ENCODE measurements around the gene C10orf143.
"Not testable (repeated sequence)": the region's sequence is repeated elsewhere in the genome, so short reads cannot be mapped to it uniquely, and the experiment has no call there.

C10orf143 gene

DNA sequence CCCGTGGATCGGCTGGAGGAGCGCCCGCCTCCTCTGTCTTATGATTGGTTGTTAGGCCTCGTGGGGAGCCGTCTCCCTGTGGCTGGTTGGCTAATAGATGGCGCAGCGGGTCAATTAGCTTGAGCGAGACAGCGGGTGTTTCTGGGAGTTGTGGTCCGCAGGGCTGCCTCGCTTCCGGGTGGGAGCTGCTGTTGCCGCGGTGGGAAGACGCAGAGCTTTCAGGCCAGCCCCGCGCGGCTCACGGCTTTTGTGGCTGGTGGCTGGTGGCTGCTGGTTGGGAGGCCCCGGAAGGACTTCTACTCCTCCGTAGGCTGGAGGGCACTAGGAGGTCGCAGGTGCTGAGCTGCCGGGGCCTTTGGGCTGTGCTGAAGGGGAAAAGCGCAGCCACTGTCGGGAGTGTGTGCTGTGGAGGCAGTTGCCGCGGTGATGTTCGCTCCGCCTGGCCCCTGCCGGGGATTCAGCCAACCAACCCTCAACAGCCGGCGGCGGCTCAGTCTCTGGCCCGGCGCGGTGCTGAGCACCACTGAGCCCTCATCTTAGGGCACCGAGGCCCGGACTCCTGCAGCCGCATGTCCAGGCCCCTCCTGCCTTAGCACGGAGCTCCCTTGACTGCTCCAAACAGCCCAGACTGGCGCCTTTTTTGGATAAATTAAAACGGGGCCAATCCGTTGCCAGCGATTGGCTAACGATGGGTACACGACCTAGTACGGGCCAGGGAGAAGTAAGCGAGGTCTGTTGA, 652 bp upstream of the C10orf143 start:
- peak; percentile 97 for DNase-seq

DNA sequence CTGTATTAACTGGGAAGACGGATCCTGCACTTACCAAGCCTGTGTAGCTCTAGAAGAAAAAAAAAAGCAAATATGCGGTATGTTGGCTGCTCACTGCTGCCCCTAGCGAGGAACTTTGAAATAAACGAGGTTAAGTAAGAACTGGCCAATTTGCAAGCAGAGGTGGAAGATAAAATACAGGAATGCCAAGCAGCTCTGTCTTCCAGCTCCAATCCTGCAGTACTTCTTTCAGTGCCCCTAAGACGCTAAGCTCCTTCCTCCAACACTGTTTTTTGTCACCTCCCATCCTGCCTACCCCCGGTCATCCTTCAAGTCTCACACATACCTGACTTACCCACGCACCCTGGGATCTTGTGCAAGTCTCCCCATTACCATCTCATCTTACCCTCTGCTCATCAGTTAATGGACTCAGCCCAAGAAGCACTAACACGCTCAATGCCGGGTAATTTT, 809 bp downstream of the C10orf143 start:
- peak; percentile 80 for DNase-seq

DNA sequence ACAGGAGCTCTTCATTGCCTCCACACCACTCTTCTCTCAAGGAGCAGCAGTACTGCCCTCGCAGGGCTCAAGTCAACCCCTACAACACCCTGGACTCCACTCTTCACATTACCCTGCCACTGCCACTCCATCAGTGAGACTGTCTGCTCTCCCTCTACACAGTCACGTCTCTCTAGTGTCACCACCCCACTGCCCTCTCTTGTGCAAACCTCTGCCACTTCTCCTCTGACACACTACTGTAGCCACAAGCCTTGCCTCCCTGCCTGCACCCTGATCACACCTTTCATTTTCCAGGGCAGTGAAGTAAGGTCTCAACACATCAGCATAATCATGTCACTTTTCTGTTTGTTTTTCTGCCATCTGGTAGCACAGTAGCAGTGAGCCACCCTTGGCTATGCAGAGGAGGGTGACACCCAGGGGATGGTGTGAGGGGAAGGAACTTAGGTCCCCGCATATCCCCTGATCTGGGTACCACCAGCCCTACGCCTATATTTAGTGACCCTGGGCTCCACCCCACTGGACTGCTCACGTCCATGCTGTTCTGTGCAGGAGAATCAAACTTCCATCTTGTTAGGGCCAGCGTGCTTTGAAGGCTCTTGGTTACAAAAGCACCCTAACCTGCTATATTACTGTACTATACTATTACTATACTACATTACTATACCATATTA, 1.6 kb downstream of the C10orf143 start:
- no peak for DNase-seq

DNA sequence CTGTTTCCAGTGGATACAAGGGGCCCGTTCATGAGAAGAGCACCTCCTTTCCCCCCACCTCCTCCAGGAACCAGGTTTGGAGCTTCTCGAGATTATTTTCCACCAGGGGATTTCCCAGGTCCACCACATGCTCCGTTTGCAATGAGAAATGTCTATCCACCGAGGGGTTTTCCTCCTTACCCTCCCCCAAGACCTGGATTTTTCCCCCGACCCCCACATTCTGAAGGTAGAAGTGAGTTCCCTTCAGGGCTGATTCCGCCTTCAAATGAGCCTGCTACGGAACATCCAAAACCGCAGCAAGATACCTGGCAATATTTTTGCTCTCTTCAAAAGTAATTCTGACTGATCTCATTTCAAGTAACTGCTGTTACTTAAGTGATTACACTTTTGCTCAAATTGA, 2.5 kb downstream of the C10orf143 start:
- DNase-seq = not testable (repeated sequence)

DNA sequence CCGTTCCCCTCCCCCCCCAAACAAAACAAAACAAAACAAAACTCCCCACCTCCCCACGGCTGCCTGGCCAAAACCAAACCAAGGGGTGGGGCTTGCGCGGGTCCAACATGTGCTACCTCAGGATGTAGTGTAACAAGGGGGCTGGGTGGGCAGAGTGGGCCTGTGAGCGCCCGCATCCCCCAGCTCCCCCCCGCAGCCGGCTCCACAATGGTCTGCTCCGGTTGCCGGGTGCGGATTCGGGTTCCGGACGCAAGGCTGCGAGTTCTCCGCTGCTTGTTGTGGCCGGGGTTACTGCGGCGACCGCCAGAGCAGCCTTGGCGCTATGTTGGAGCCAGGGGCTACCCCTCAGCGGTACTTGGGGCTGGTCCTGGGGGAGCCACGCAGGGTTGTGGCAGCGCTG, 4.9 kb downstream of the C10orf143 start:
- no peak for DNase-seq

DNA sequence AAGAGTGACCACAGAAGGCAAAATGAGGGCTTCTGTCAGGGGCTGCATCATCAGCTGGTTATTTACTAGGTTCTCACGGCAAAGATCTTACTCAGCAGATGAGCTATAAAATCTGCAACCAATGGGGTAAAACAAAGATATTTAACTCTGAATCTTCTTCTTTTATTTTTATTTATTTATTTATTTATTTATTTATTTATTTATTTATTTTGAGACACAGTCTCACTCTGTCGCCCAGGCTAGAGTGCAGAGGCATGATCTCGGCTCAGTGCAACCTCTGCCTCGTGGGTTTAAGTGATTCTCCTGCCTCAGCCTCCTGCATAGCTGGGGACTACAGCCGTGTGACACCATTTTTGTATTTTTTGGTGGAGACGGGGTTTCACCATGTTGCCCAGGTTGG, 11.3 kb downstream of the C10orf143 start:
- no peak for DNase-seq

DNA sequence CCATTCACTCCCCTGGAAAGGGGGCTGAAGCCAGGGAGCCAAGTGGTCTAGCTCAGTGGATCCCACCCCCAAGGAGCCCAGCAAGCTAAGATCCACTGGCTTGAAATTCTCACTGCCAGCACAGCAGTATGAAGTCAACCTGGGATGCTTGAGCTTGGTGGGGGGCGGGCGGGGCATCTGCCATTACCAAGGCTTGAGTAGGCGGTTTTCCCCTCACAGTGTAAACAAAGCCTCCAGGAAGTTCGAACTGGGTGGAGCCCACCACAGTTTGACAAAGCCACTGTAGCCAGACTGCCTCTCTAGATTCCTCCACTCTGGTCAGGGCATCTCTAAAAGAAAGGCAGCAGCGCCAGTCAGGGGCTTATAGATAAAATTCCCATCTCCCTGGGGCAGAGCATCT, 20.1 kb downstream of the C10orf143 start:
- not testable (repeated sequence) for DNase-seq

DNA sequence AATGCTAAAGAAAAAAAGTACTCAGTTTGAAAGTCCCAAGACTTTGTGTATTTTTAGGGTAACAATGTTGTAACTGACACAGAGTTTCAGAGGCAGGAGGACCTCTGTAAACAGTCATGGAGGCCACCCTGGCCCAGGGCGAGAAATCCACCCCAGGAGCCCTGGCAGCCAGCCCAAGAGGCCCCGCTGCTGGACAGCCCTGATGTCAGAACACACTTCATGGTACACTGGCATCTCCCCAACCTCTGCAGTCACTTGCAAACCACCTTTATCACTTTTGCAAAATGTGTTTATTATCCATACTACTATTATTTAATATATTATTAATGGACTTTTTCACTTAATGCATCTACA, 30.2 kb downstream of the C10orf143 start:
- no peak for DNase-seq

DNA sequence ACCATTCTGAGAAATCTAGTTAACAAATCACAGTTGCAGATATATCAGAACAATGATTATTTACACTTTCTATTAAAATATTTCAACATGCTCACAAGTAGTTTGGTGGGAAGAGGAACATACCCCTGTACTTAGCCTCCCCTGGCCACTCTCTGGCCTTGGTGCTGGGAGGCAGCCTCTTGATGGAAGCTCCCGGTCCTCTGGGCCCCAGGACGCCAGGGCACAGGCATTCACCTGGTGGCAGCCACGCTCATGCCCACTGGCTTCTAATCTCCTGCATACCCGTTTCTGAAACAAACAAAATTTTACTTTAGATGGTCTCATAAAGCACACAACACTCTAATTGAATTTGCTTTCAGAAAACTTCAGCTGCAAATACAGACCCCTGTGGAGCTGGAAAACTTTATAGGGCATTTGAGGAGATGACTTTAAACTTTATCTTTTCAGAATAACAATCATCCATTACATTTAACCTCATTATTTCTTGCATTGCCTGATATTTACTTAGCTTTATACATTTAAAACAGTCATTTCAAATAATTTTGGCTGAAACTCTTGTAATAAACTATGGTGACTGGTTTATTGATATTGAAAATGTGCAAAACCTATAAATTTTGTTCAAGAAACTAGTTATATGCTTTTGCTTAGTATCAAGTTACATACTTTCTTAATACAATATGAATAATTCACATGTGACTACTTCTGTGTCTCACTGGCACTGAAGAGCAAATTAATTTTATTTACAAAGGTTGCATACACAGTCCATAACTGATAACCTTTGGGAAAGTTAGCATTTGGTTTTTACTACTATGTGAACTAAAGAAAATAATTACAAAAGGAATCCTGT, 30.8 kb downstream of the C10orf143 start:
- DNase-seq = no peak

DNA sequence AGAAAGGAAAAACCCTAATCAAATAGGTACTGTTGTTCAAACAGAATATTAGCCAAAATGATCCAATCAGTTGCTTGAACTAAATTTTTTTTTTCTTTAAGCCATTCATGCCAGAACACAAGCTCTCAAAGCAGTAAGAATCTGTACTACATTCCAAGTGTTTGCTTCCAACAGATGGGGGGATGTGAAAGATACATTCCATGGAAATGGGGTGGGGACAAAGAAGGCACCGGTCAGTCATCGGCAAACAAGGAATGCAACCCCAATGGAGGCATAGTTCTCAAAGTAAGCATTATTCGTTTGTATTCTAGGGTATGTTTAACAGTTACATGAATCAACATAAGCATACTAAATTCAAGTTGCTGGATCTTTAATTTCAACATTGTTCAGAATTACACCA, 32.5 kb downstream of the C10orf143 start:
- no peak for DNase-seq

DNA sequence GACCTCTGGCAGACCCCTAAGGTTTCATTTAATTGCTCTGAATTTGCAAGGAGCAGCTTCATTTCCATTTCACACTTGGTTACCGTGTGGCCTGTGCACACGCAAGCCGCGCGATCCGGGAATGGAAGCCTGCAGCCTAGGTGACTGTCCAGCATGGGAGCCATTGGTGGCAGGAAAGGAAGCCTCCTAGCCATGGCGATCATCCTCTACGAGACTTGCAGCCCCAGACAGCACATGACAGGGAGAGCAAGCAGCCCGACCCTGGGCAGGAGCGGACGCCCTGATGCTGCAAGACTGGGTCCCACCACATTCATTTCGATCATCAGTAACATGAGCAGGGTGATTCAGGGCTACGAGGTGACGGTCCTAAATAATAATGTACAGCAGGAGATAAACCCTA, 33.9 kb downstream of the C10orf143 start:
- DNase-seq = no peak

DNA sequence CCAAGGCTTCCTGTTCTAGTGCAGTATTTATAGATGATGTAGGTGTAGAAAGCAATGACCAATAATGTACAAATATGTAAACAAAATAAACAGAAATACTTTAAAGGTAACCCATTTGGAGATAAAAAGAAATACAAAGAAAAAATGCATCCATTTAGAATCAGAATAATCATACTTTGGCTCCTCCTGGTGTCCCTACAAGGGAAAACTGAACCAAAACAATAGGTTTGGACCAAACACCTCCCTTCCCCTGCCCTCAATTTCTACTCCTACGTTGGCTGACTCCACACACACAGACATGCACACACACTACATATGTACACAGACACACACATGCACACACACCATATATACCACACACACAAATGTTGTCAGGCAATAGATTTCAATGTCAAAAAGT, 36.0 kb downstream of the C10orf143 start:
- no peak for DNase-seq

DNA sequence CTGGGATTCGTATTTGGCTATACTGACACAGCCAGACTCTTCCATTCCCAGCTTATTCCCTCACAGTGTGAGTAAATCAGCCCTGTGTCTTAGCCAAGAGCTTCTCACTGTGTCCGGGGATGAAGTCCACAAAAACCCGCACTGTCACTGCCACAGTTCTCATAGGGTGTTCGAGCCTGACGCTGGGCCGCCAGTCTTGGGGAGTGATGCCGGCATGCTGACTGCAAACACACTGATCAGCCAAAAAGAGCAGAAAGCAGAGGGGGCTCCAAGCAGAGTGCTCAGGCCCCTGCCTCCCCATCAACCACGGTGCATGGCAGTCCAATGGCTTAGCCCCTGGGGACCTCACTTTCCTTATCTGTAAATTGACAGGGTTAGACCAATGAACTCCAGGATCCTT, 36.7 kb downstream of the C10orf143 start:
- no peak for DNase-seq

DNA sequence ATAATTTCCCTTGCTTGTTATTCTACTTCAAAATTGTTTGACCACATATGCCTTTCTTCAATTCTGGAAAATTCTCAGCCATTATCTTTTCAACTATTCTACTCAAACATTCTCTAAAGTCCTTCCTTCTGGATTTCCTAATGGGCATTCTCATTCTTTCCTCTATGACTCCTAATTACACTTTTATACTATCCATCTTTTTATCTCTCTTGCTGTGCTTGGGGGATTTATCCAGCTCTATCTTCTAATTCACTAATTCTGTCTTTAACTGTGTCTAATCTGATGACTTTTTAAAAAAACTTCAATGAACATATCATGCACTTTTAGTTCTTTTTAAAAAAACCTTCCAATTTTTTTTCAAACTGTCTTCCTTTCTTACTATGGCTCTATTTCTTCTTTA, 38.4 kb downstream of the C10orf143 start:
- no peak for DNase-seq

DNA sequence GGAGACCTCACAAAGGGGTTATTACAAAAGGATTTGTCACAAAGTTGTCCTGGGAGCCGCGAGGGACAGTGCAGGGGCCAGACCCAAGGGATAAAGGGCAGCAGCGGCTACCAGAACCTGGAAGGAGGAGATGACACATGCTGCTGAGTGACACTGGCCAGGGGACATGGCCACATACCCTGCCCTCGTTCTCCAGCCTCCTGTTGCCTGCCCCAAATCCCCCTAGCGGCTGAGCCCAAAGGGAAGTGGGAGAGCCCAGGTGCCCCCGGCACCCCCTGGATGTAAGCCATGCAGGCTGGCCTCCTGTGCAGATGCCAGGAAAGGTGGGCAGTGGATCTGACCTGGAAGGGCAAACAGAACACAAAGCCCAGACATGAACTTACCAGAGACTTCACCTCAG, 42.7 kb downstream of the C10orf143 start:
- no peak for DNase-seq

DNA sequence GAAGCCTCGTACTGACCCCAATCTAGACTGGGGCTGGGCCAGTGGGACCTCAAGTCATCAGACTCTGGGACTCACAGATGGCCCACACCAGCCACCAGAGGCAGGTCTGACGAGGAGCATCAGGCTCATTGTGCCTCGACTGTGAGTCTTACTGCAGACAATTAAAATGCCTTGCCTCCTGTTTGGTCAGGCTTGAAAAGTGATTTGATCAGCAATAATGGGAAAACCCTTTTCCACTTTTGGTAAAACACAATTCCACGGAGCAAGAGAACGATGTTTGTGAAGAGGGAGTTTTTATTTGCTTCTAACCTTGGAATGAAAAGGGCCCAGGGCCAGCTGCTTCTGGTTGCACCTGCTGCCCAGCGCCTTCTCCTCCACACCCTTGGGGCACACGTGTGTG, 43.9 kb downstream of the C10orf143 start:
- DNase-seq = no peak

DNA sequence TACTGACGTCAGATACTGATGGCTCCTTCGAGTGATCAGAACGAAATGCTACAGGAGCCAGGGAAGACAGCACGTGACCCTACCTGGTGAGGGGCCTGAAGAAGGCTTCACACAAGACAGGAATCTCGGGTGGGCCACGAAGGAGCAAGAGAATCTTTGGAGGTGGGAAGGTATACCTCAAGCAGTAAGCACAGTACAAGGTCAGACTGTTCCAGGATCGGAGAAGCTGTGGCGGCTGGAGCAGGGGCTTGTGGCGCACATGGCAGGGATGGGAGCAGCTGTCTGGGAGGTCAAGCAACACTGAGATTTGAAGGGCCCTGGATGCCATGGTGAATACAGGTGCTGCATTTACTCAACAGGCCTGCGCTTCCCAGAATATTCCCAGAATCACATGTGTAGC, 45.4 kb downstream of the C10orf143 start:
- no peak for DNase-seq

DNA sequence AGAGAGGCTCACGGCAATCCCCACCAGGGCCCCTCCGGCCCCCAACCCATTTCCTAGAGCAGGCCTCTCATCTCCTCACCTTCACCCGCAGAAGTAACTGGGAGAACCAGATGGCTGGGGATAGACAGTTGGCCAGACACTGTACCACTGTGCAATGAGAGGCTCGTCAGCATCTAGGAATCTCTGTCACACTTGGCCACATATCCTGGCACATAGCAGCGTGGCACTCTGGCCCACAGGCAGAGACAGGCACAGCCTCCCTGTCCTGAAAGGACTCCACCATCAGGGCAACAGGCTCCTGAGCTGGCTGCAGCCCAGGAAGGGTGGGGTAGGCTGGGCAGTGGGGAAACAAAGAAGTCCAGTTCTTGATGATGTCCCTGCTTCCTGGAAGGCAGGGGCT, 45.8 kb downstream of the C10orf143 start:
- DNase-seq = no peak

DNA sequence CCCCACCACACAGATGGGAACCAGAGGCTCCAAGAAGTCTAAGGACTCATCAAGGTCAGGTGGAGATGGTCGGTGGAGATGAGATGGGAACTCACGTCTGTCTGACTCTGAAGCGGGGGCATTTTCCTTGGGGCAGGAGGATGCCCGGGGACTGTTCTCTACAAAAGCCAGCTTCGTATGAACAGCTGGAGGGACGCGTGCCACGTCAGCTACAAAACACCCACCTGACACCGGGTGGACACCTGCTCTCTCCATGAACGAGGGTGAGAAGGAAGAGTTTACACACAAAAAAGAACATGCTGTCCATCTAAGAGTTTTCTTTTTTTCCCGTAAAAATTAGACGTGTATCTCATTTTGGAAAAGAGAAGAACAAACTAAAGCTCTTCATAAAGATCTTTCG, 47.7 kb downstream of the C10orf143 start:
- DNase-seq = no peak

DNA sequence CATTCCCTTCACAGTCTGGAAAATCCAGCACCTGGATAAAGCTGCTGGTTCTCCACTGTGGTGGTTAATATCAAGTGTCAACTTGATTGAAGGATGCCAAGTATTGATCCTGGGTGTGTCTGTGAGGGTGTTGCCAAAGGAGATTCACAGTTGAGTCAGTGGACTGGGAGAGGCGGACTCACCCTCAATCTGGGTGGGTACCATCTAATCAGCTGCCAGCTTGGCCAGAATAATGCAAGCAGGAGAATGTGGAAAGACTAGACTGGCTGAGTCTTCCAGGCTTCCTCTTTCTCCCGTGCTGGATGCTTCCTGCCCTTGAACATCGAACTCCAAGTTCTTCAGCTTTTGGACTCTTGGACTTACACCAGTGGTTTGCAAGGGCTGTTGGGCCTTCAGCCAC, 48.4 kb downstream of the C10orf143 start:
- no peak for DNase-seq

DNA sequence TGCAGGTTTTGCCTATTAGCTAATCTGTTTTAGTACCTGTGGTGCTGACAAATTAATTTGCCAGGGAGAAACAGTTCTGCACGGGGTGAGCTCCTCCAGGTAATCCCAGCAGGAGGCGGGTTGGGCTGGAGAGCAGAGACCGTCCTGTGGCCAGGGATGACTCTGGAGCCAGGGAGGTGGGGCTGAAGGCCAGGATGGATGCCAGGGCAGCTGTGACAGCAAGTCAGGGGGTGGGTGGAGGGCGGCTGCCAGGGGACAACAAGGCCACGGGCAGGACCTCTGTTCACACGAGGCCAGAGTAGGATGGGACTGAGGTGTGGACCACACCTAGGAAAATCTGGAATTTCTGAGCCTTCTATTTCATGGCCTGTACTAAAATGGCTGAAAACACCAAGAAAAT, 48.9 kb downstream of the C10orf143 start:
- no peak for DNase-seq

DNA sequence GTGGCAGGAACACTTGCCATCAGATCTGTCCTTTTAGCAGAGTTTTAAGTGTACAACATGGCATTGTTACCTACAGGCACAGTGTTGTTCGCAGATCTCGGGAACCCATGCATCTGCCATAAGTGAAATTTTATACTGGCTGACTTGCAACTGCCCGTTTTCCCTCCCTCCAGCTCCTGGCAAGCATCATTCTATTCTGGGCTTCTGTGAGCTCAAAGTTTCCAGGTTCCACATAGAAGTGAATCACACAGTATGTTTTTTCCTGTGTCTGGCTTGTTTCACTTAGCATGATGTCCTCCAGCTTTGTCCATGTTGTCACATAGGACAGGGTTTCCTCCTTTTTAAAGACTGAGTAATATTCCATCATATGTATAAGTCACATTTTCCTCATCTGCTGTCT, 56.6 kb downstream of the C10orf143 start:
- no peak for DNase-seq

DNA sequence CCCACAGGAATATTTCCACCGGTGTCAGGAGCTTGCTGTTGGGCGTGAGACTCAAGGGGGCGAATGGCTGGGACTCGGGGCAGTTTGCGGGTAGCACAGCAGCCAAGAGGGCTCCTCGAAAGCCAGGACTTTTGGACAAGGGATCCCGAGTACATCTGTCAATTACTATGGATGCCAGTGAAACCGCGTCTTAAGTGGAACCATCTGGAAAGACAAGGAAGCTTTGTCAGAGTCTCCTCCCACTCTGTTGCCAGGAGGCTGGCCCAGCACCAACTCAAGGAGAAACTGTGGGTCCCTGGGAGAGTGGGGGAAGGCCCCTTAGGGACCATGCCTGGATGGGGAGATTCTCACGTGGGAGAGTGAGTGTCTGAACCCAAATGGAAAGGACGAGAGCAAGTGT, 57.1 kb downstream of the C10orf143 start:
- no peak for DNase-seq

DNA sequence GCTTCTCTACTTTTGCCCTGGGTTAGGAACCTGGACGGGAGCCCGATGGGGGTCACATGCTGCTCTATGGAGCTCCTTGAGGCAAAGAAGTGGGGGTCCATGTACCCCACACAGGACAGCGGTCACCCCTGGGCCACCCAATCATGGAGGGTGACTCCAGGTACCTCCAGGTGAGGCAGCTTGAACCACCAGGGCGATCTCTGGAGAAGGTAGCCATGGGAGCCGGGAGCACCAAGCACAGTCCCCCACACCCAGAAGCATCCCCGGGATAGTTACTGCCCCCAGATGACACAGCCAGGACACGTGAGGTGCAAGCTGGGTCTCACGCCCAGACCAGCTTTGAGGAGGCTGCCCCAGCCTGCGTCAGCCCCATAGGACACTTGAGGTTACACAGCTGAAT, 58.4 kb downstream of the C10orf143 start:
- no peak for DNase-seq
